ENCODE data around the gene APC. TPM values are rescaled to one million over a fixed set of nuclear protein-coding genes. Genes with fewer than 3 reads are reported as not detected.

The APC gene
- total RNA-seq, 3 donors from 2014 or later, result 42.7 to 62.8 (median 43.5) TPM

- DNase-seq, result no peak
- no peak for ATAC-seq
- no peaks in the 10 kb centered on the region for H3K4me1 ChIP-seq (ENCODE audit: low read depth)
- H3K9me3 ChIP-seq, result no peaks in the 10 kb centered on the region
- H3K36me3 ChIP-seq (ENCODE audit: low read depth), result no peaks in the 10 kb centered on the region
- no peak for TF ChIP-seq CTCF (IDR thresholded peaks at IDR 0.05)
- H3K4me3 ChIP-seq, result no peak overlapping the region
- intact Hi-C loops (cut with DNase I, micrococcal nuclease), result no loop called here
Measured at GRCh38 chr5:112692472-112692871, 45.2 kb upstream of the APC start.

DNA sequence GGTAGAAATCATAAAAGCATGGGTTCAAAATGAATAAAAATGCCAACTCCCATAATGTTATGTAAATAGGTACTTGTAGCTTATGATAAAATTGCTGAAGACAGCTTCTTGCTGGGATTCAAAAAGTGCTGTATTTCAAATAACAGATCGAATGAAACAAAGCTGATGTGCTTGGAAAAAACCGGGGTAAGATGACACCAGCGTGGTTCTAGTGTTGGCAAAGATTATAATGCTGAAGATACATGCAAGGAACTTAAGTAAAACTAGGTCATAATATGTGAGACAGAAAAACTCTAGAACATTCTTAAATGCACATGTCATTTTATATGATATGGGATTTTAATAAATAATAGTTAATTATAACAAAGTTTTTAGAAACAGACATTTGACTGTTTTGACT lies 44.4 kb upstream of the APC start:
- DNase-seq (no peak), ATAC-seq (no peak)
- no peak overlapping the region for H3K4me3 ChIP-seq
- intact Hi-C loops (cut with DNase I, micrococcal nuclease), result no loop called here
- no peaks in the 10 kb centered on the region for H3K9me3 ChIP-seq
- H3K36me3 ChIP-seq (ENCODE audit: low read depth), result no peaks in the 10 kb centered on the region
- H3K4me1 ChIP-seq (ENCODE audit: low read depth), result no peaks in the 10 kb centered on the region
- no peak for TF ChIP-seq CTCF (IDR thresholded peaks at IDR 0.05)

DNA sequence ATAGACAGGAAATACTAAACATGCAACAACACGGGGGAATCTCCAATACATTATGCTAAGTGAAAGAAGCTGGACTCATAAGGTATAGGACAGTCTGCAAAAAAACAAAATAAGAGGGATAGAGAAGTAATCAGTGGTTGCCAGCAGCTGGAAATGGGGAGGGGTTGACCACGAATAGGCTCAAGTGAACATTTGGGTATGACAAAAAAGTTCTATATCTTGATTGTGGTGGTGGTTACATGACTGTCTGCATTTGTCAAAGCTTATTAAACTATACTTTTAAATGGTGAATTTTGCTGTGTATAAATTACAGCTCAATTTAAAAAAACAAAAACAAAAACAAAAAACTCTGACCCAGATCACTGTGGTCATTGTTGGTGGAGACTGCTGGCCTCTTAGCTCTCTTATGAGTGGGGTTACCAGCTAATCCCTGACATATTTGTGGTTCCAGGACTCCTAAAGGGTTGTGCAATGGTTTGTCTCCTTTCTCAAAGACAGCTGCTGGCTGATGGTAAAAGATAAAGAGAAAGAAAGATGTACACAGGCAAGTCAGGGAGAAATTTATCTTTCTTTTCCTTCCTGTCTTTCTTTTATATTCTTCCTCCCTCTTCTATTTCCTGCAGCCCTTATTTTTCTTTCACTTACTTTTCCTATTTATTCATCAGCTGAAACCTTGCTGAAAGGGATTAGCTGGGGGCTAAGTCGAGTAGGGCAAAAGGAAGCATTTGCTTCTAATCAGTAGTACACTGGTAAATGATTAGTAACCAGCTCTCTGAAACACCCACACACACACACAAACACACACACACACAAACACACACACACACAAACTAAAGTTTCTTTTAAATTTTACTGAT lies 42.6 kb upstream of the APC start:
- no peak for DNase-seq
- Histone ChIP-seq H3K36me3 (ENCODE audit: low read depth) (no peaks in the 10 kb centered on the region), H3K9me3 (no peaks in the 10 kb centered on the region), H3K4me3 (no peak overlapping the region), H3K4me1 (ENCODE audit: low read depth) (no peaks in the 10 kb centered on the region)
- TF ChIP-seq CTCF (IDR thresholded peaks at IDR 0.05), result no peak
- intact Hi-C loops (cut with DNase I, micrococcal nuclease), result no loop called here
- ATAC-seq, result no peak

GRCh38 chr5:112696786-112697185 lies 40.9 kb upstream of the APC start:
- no peak for TF ChIP-seq CTCF (IDR thresholded peaks at IDR 0.05)
- Histone ChIP-seq H3K9me3 (no peaks in the 10 kb centered on the region), H3K4me1 (ENCODE audit: low read depth) (no peaks in the 10 kb centered on the region), H3K36me3 (ENCODE audit: low read depth) (no peaks in the 10 kb centered on the region), H3K4me3 (no peak overlapping the region)
- intact Hi-C loops (cut with DNase I, micrococcal nuclease), result no loop called here
- no peak for ATAC-seq
- no peak for DNase-seq

- H3K4me3 ChIP-seq, result no peak overlapping the region
- ATAC-seq (no peak), DNase-seq (no peak)
- TF ChIP-seq CTCF (IDR thresholded peaks at IDR 0.05), result no peak
- H3K4me1 ChIP-seq (ENCODE audit: low read depth), result no peaks in the 10 kb centered on the region
- no peaks in the 10 kb centered on the region for H3K36me3 ChIP-seq (ENCODE audit: low read depth)
- no peaks in the 10 kb centered on the region for H3K9me3 ChIP-seq
- intact Hi-C loops (cut with DNase I, micrococcal nuclease), result no loop called here
Measured at GRCh38 chr5:112697322-112697721, 40.4 kb upstream of the APC start.

All from mucosa of descending colon (tissue), 3 donors.